Activated naive CD4-positive, alpha-beta T cell treated with anti-CD3 and anti-CD28 coated beads, Interleukin-2, amount 10 ng/mL, durations not matched to agents 5 hours and 36 hours (primary cell): Measurements from ENCODE around the gene TMEM217. TPM values are rescaled to one million over a fixed set of nuclear protein-coding genes. Genes with fewer than 3 reads are reported as not detected.

Experiments
- total RNA-seq, 2 experiments: library from RNA; stranded (reverse); gene quantifications; one replicate each; pipeline ENCODE4 v1.2.3, GENCODE V29; 2021

Gene TMEM217
- total RNA-seq, result 1 to 10 TPM; 3.9 to 4.0 TPM

DNA sequence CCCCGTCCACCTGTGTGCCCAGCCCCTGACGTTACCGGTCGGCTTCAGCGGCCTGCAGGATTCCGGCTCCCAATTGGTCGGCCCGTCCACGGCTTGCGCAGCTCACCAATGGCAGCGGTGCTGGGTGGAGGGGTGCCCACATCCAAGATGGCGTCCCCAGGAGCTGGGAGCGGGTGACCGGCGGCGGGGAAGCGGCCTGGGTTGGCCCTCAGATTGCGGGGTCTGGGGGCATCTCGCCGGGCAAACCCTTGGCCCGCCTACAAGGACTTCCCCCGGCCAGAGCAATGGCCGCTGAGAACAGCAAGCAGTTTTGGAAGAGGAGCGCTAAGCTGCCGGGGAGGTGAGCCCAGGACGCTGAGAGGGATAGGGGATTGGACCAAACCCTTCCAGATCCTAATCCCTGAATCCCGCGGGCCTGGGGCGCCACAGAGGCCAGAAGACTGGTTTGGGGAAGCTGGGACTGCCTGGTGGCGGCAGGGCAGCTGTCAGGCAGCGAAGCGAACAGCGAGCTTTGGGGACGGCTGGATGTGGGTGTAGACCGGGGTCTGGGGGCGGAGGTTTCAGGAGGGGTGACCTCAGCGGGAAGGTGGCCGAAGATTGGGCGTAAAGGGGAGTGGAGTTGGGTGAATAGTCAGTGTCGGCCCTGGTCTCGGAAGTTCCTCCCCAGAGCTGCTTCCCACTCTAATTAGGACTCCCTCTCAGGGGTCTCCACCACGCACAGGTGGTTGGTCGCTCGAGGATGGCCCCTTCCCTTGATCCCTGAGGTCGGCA lies at the start of gene TMEM217, which contains the start of gene TBC1D22B:
Gene TMEM217 (minus strand): TSS at position 511 of the 771 bp plus-strand sequence. CDS start 39,114 bp downstream, outside the sequence.
Gene TBC1D22B (plus strand): TSS at position 139 of the 771 bp plus-strand sequence. CDS start 146 bp downstream, at position 285.

DNA sequence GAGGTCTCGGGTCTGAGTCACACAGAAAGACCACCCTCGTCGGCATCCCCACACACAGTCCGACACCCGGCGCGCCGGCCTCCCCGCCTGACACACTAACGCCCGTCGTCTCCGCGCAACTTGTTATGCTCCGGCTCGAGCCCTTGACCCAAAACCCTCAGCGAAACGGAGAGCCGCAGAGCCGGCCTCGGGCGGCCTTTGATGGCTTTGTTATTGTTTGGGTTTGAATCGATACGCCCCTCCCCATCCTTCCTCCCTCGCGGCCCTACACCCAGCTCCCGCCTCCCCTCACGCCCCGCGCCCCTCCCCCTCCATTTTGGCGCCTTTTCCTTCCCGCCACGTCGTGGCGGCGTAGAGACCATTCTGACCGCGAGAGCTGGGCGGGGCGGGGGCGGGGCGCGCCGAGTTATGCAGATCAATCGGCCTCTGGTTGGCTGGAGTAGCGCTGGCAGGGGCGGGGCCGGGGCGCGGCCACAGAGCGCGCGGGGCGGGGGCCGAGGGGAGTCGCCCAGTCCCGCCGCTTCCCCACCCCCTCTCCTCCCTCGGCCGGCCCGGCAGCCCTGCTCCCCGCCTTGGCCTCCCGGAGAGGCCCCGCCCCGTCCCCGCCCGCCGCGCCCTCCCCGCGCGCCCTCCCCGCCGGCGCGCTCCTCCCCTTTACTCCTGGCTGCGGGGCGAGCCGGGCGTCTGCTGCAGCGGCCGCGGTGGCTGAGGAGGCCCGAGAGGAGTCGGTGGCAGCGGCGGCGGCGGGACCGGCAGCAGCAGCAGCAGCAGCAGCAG lies 88.3 kb downstream of the TMEM217 start, which contains the start of gene PIM1:
Gene PIM1 (plus strand): TSS at position 657 of the 777 bp plus-strand sequence. CDS start 424 bp downstream, outside the sequence.

Other genes with a start within 250 kb of the TMEM217 start
- 100 to 1,000 TPM; 566 to 572 TPM for gene PIM1, start 88.0 kb downstream of the TMEM217 start, total RNA-seq
- 10 to 100 TPM; 15.4 to 15.8 TPM for gene TBC1D22B, start 372 bp downstream of the TMEM217 start, total RNA-seq
- 10 to 100 TPM; 20.0 to 20.6 TPM for gene RNF8, start 95.8 kb upstream of the TMEM217 start, total RNA-seq
- gene CMTR1, start 175.1 kb upstream of the TMEM217 start, total RNA-seq, result 10 to 100 TPM; 64.4 to 67.1 TPM
- gene CCDC167, start 241.7 kb upstream of the TMEM217 start, total RNA-seq, result 10 to 100 TPM; 40.8 to 43.0 TPM